GM08714 (cell line): ENCODE data around the gene PLA2G4B.
A peak's percentile ranks its signal among the peaks of the same experiment; 100 is the strongest.
"Not testable (repeated sequence)": the region's sequence is repeated elsewhere in the genome, so short reads cannot be mapped to it uniquely, and the experiment has no call there.

Experiments
- H3K4me3 ChIP-seq: fragments of 200-500 bp; sonication (Bioruptor generic); 2 replicates; pipeline ENCODE4 v1.5.1; 2014; ENCODE audit warnings: mild to moderate bottlenecking, low read length, inconsistent platforms
- ZNF274 ChIP-seq: IDR thresholded peaks from 2 replicates; pipeline ENCODE4 v1.6.1; 2012; ENCODE audit warnings: mild to moderate bottlenecking, low read depth, low read length

Gene PLA2G4B

DNA sequence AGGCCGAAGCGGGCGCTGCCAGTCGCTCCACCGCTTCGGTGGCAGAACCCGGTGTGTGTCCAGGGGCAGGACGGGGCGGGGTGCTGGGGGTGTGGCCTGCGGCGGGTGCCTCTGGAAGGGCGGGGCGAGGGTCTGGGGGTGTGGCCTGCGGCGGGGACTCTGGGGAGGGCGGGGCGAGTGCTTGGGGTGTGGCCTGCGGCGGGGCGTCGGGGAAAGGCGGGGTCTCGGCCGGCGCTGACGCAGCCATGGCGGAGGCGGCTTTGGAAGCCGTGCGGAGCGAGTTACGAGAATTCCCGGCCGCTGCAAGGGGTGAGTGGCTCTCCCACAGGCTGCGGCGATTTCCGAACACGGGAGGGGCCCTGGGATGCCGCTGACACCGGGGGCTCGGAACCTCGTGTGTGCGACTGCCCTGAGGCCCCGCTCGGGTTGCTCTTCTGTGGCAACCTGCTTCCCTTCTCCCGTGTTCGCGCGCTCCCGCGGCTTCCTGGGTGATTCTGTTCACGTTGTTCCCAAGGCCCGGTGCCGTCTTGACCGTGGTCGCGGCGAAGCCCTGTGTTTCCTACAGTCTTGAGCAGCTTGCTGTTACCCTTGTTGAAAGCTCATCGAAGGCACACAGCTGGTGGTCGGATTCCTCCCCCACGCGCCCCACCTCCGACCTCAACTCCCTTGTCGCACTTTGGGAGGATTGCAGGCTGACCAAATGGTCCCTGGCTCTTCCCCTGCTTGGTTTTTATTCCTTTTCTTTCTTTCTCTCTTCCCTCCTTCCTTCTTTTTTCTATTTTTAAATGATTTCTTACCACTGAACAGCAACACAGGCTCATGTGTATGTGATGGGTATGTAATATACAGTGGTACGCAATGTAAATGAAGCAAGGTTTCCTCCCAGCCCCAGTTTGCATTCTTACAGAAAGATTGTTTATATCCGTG is 10.5 kb upstream of the PLA2G4B start, which contains the start of gene JMJD7:
Gene JMJD7, plus strand, starts transcription at position 213 of the 927 bp plus-strand sequence. Its CDS starts 33 bp downstream, at position 246.
- peak within 1 kb of the TSS; percentile 73 for H3K4me3 ChIP-seq
- TF ChIP-seq ZNF274, result no peak

DNA sequence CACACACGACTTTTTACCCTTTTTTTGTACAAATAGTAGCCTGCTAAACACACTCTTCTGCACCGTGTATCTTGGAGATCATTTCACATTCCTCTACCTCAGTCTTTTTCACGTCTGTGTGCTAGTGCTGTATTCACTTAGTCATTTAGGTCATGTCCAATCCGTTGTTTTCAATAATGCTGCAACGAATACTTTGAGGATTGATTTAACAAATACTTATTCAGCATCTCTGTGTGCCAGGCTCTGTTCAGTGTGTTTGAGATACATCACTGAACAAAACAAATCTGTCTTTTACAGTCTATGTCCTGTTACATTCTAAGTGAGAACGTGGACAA is 9.9 kb upstream of the PLA2G4B start:
- TF ChIP-seq ZNF274, result no peak

DNA sequence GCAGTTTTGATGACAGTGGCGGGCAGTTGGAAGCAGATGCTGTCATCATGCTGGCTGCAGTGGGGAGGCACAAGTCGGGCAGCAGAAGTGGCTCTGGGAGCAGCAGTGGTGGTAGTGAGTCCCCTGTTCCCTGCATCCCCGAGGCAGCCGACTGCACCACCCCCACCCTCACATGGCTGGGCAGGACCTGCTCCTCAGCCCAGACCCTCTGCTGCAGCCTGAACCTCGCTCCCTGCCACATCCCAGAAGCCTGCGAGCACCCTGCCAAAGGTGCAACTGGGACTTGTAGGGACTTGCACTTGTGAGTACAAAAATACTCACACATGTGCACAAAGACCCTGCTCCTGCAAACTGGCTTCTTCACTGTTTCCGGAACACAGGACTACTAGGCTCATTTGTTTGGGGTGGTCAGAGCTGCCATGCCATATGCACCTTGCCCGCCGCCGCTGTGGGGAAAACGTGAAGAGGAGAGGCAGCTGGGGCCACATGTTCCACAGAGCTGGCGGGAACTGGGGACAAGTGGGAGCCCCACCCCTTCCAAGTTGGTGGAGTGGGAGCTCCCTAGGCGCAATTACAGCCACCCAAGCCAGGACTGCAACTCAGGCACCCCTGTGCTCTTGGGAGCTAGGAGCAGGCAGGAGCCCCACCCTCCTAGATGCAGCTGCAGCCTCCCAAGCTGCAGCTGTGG is 8.5 kb upstream of the PLA2G4B start:
- TF ChIP-seq ZNF274, result no peak
- no peak overlapping the region for H3K4me3 ChIP-seq

More for the DNA sequence above, 9.9 kb upstream of the PLA2G4B start:
- H3K4me3 ChIP-seq, result no peak overlapping the region; the same call in 1 of the 2 replicates

DNA sequence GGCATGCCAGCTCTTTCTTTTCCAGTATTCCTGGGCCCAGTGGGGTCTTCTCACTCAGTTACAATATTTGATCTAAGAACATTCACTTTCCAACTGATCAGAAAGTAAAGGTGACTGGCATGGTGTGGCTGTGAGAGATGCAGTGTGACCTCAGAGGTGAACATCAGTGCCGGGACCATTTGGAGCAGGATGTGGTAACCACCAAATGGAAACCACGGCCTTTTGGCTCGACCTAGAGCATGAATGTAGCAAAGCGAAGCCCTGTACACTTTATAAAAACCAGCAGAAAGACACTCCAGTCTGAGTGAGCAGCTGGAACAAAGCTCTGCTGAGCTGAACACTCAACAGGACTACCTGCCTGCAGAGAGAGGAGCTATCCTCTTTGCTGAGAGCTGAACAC is 7.4 kb upstream of the PLA2G4B start:
- not testable (repeated sequence) for H3K4me3 ChIP-seq

DNA sequence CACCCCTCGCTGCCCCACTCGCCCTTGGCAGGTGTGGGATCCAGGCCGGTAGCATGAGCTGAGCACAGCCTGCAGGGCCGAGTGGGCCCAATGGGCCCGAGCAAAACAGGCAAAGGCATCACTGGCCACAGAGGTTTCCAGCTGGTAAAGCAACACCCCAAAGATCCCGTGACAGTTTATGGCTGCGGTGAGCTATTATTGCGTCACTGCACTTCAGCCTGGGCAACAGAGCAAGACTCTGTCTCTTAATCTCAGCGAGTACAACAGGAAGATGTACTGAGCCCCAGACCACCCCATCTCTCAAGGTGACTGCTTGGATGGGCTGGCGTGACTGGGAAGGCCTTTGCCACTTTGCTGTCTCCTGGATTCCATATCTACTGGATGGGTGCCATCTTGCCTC is 6.4 kb upstream of the PLA2G4B start:
- no peak for TF ChIP-seq ZNF274
- H3K4me3 ChIP-seq, result no peak overlapping the region

DNA sequence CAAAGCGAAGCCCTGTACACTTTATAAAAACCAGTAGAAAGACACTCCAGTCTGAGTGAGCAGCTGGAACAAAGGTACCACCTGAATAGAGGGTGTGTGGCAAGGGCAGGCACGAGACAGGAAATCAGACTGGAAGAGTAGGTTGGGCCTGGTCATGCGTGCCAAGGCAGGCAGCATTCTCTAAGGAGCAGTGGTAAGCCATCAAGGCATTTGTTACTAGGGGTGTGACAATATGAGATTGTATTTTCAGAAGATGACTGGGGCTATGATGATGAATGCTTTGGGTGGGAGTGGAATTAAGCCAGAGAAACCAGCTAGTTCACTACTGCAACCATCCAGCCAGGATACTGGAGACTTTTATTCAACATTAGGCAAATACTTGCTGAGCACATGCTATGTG is 5.8 kb upstream of the PLA2G4B start:
- no peak for TF ChIP-seq ZNF274
- H3K4me3 ChIP-seq, result no peak overlapping the region

DNA sequence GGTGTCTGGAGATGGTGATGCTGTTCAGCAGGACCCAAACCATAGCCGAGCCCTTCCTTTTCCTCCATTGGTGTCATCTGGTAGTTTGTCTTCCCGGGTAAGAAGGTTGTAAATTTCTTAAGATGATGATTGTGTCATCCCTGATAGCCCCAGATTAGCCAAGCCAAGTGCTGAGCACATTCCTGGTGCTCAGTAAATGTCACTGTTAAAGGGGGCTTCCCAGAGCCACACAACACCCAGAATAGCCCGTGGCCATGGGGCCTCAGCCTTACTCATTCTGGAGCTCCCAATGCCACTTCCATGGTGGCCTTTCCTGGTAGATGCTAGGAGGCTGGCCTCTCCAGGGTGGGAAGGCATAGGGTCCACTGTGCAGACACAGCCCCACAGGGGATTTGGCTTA is 4.6 kb upstream of the PLA2G4B start:
- no peak overlapping the region for H3K4me3 ChIP-seq
- no peak for TF ChIP-seq ZNF274

DNA sequence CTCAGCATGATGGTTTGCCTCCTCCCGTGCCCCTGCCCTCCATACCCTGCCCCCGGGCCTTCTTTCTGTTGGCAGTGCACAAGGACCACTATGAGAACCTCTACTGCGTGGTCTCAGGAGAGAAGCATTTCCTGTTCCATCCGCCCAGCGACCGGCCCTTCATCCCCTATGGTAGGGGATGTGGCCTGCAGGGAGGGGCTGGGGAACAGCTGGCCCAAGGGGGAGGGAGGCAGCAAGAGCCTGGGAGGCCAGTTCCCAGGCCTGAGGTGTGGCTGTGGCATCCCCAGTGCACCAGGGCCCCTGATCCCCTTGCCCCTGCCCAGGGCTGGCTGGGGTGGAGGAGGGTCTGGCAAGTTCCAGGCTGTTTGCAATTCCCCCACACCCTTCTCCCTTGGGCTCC is 2.6 kb upstream of the PLA2G4B start:
- H3K4me3 ChIP-seq, result no peak overlapping the region
- TF ChIP-seq ZNF274, result no peak

DNA sequence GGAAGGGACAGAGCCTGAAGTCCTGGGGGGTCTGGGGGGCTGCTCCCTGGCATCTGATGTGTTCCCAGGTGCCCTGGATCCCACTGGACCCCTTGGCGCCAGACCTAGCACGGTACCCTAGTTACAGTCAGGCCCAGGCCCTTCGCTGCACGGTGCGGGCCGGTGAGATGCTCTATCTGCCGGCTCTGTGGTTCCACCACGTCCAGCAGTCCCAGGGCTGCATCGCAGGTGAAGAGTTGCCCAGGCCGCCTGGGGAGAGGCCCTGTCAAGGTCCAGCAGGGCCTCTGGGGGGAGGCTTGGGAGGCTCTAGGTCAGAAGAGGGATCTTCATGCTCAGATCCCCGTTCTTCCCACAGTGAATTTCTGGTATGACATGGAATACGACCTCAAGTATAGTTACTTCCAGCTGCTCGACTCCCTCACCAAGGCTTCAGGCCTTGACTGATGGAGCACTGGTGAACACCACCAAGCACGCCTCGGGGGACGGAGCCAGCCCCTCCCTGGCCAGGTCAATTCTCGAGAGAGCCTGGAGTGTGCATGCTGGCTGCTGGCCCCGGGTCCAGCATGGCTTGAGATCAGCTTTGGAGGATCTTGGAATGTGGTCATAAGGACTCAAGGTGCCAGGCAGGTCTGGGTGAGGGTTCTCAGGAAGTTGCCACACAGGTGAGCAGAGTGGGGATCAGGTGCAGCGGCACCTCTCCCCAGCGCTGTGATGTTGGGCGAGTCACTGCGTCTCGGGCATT is 1.8 kb upstream of the PLA2G4B start:
- TF ChIP-seq ZNF274, result no peak
- H3K4me3 ChIP-seq, result no peak overlapping the region

DNA sequence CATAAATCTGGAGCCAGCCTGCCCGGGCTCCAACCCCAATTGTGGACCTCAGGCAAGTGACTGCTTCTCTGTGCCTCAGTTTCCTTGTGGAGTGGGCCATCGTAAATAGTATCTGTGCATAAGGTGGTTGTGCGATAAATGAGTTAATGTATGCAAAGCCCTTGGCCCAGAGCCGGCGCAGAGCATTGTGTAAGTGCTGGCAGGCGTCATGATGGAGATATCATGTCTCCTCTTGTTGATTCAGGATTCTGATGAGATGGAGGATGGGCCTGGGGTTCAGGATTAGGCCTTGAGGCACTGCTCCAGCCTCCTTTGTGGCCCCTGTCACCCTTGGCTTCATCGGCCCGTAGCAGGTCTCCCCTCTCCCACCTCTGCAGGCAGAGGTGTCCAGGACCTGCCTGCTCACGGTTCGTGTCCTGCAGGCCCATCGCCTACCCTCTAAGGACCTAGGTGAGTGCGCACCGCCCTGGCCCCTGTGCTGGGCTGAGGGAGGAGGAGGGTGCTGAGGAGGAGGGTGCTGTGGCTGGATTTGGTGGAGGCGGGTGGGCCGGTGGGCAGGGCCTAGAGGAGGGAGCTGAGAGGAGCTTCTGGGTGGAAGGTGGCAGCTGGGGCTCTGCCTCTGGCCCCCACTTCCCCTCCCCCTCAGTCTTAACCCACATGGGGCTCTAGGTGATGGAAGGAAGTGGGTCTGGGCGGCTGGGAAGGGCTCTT is 1.3 kb downstream of the PLA2G4B start:
- TF ChIP-seq ZNF274, result no peak
- no peak overlapping the region for H3K4me3 ChIP-seq

DNA sequence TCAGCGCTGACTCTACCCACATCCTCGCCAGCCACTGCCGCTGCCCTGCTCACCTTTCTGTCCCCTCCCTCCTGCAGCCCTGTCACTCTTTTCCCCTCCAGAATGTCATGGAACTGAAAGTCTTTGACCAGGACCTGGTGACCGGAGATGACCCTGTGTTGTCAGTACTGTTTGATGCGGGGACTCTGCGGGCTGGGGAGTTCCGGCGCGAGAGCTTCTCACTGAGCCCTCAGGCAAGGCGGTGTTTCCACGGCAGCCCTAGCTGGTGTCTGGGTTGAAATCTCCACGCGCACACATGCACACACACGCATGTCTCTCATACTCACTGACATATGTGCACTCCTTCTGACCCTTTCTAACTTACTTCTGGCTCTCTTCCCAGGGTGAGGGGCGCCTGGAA is 2.0 kb downstream of the PLA2G4B start:
- H3K4me3 ChIP-seq, result no peak overlapping the region
- no peak for TF ChIP-seq ZNF274

DNA sequence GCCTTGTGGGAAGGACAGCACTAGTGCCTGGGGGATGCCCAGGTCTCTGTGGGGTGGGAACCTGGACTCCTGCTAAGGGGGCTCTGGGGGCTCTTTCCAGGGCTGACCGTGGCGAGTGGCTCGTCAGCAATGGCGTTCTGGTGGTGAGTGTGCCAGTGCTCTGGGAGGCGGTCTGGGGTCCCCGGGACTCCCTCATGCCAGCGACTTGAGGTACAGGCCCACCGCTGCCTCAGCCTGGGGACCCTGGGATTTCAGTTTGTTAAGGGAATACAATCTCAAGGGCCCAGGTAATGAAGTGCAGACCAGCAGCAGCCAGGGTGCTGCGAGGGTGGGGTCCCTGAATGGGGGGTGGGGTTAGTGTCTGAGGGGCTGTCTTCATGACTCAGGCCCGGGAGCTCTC is 2.5 kb downstream of the PLA2G4B start:
- no peak for TF ChIP-seq ZNF274
- H3K4me3 ChIP-seq, result no peak overlapping the region

DNA sequence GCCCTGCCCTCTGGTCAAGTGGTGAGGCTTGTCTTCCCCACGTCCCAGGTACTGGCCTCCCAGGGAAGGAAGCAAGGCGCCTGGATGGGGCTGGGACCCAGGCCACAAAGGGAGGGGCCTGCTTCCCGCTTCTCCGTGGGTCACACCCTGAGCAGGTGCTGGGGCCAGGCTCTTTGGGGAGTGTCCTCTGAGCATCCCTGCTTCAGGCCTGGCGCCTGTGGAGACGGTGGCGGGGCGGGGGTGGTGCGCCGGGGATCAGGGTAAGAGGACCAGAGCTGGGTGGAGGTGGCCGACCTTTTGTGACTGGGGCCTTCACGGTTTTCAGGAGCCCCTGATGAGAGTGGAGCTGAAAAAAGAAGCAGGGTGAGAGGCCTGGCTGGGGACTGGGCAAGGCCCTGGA is 3.6 kb downstream of the PLA2G4B start:
- TF ChIP-seq ZNF274, result no peak
- H3K4me3 ChIP-seq, result no peak overlapping the region

DNA sequence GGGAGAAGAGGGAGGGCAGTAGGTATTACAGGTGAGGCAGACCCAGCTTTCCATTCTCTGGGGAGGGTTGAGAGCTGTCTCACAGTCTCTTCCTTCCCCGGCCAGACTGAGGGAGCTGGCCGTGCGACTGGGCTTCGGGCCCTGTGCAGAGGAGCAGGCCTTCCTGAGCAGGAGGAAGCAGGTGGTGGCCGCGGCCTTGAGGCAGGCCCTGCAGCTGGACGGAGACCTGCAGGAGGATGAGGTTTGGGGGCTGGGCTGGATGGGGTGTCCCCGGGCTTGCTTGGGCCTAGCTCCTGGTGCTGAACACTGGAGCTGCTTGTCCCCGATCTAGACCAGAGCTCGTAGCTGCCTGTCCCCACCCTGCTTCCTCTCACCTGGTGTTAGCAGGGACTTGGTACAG is 4.9 kb downstream of the PLA2G4B start:
- no peak for TF ChIP-seq ZNF274
- no peak overlapping the region for H3K4me3 ChIP-seq

DNA sequence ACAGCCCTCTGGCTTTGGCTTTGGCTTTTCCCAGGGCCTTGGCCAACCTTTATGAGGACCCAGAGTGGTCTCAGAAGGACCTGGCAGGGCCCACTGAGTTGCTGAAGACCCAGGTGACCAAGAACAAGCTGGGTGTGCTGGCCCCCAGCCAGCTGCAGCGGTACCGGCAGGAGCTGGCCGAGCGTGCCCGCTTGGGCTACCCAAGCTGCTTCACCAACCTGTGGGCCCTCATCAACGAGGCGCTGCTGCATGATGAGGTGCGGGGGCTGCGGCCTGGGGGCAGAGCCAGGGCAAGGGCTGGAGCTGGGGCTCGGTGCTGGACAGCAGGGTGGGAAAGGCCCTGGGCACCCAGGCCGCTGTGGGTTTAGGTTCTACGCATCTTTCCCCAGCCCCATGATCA is 6.2 kb downstream of the PLA2G4B start:
- no peak overlapping the region for H3K4me3 ChIP-seq
- TF ChIP-seq ZNF274, result no peak
